WI38 (cell line): ENCODE data around the gene LRP6.

Experiments
- H3K4me3 ChIP-seq: 2 replicates; pipeline ENCODE4 v1.5.1; 2011; ENCODE audit warnings: low read depth, mild to moderate bottlenecking, control low read depth, low read length
- CTCF ChIP-seq: IDR thresholded peaks from 2 replicates; pipeline ENCODE4 v1.5.1; 2012; ENCODE audit warnings: low read depth, mild to moderate bottlenecking, control low read depth, low read length

Gene LRP6

GRCh38 chr12:12088147-12088546 lies 178.7 kb downstream of the LRP6 start:
- TF ChIP-seq CTCF, result no peak
- no peak overlapping the region for H3K4me3 ChIP-seq

DNA sequence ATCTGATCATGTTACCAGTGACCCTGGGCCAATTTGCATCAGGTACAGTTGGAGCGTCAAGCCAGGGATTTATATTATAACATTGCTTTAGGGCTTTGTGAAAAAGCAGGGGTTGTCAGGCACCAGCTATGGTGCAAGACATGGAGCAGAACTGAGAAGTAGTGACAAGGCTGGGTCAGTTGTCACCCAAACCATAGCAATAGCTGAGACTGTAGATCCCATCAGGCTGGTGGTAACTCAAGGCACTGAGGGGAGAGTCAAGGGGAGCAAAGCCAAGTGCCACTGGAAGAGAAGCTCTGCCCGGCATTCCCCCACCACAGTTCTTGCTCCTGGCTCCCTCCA lies 179.2 kb downstream of the LRP6 start:
- no peak overlapping the region for H3K4me3 ChIP-seq
- no peak for TF ChIP-seq CTCF

- TF ChIP-seq CTCF, result no peak
- no peak overlapping the region for H3K4me3 ChIP-seq
Measured at GRCh38 chr12:12086973-12087692, 179.7 kb downstream of the LRP6 start.

DNA sequence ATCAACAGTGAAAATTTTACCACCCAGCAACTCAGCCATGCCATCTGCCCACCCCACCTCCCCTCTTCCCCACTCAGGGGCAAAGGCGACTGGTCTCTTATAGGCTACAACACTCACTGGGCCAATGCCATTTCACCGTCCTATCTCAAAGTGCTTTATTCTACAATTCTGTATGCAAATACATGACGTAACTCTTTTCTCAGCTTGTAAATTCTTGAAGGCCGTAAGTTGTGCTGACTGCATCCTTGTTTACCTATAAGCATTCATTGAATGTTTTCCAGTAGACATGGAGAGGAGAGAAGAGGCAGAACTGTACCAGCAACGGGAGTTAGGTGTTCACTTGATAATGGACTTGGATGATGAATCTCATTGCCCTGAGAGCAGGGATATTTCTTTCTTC lies 180.5 kb downstream of the LRP6 start:
- H3K4me3 ChIP-seq, result no peak overlapping the region
- TF ChIP-seq CTCF, result no peak

DNA sequence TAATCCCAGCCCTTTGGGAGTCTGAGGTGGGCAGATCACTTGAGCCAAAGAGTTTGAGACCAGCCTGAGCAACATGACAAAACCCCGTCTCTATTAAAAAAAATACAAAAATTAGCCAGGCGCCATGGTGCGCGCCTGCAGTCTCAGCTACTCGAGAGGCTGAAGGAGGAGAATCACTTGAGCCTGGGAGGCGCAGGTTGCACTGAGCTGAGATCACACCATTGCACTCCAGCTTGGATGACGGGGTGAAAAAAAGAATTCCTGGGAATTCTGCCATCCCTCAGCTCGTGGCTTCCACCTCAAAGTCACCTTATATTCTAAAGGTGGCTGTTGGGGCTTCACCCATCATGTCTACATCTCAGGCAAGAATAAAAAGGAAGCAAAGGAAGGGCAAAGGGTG lies 183.2 kb downstream of the LRP6 start:
- TF ChIP-seq CTCF, result no peak
- H3K4me3 ChIP-seq, result no peak overlapping the region

DNA sequence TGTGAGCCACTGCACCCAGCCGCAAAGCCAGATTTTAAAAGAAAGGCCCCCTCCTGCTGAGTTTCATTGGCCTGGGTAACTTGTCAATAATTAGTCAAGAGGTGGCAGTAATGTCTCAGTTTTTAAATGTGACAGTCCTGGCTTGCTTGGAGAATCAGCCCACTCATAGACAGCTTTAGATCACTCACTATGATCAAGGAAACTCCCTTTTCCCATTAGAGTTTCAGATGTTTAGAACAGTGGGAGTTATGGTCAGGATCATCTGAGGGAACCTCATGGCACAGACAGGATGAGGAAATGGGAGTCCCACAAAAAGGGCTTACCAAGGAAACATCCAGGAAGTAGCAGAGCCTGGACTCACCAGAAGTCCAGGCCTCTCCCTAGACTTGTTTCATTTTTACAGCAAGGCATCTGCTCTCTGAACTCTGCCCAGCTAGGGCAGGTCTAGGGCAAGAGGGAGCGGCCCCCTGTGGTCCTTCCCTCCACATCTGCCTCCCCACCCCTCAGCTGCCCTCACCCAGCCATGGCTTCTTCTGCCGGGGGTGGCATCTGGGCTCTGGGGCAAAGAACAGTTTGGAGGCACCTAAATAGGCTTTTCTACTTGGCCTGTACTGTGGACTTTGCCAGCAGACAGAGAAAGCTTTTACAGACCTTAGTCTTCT lies 184.9 kb downstream of the LRP6 start:
- no peak overlapping the region for H3K4me3 ChIP-seq
- TF ChIP-seq CTCF, result no peak

DNA sequence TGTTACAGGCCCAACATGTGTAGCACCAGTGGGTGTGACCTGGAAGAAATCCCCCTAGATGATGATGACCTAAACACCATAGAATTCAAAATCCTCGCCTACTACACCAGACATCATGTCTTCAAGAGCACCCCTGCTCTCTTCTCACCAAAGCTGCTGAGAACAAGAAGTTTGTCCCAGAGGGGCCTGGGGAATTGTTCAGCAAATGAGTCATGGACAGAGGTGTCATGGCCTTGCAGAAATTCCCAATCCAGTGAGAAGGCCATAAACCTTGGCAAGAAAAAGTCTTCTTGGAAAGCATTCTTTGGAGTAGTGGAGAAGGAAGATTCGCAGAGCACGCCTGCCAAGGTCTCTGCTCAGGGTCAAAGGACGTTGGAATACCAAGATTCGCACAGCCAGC lies 187.6 kb downstream of the LRP6 start:
- H3K4me3 ChIP-seq, result no peak overlapping the region
- TF ChIP-seq CTCF, result no peak
